VCaP (cell line): ENCODE measurements around the gene SART3.

ENCODE experiments used
- H3K27ac ChIP-seq: fragments of 450-650 bp; 2 replicates; pipeline ENCODE4 v1.5.1; 2017
- TF ChIP-seq, protein P1 (sequence below): fragments of 450-650 bp; conservative IDR thresholded peaks from 2 replicates; pipeline ENCODE4 v1.5.1; 2017; ENCODE audit warnings: mild to moderate bottlenecking, moderate library complexity

The SART3 gene

DNA sequence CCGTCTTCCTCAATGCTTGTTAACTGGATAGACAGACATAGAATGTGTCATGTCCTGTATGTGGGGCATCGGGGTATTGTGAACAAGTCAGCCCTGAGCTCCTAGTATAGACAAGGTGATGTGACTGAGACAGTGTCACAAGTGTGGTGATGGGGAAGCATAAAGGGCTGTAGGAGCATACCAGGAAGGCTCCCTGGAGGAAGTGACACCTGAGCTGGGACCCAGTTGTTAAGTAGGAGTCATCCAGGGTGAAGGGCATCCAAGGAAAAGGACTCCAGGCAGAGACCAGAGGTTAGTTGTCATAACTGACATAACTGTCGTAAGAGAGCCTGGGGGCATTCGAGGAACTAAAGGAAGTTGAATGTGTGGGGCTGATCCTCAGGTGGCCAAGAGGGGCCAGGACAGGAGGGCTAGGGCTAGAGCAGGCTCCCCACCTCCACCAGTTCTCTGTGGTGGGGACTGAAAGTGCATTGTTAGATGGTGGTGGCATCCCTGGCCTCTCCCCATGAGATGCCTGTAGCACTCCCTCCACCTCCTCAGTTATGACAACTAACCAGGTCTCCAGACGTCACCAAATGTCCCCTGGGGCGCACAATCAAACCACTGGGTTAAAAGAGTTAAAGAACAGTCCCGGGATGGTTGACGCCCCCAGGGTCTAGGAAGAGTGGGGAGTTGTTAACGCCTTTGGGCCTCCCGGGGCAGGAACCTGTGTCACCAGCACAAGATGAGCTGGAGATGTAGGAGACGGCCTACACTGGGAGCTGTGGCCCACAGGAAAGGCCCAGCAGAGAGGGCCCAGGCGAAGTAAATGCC, 43.5 kb downstream of the SART3 start:
- H3K27ac ChIP-seq: no peak overlapping the region

GRCh38 chr12:108516511-108517275, 44.3 kb downstream of the SART3 start:
- TF ChIP-seq, protein P1, sequence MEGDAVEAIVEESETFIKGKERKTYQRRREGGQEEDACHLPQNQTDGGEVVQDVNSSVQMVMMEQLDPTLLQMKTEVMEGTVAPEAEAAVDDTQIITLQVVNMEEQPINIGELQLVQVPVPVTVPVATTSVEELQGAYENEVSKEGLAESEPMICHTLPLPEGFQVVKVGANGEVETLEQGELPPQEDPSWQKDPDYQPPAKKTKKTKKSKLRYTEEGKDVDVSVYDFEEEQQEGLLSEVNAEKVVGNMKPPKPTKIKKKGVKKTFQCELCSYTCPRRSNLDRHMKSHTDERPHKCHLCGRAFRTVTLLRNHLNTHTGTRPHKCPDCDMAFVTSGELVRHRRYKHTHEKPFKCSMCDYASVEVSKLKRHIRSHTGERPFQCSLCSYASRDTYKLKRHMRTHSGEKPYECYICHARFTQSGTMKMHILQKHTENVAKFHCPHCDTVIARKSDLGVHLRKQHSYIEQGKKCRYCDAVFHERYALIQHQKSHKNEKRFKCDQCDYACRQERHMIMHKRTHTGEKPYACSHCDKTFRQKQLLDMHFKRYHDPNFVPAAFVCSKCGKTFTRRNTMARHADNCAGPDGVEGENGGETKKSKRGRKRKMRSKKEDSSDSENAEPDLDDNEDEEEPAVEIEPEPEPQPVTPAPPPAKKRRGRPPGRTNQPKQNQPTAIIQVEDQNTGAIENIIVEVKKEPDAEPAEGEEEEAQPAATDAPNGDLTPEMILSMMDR: peak; percentile 25; the same call in 1 of the 2 replicates
- no peak overlapping the region for H3K27ac ChIP-seq

More for the DNA sequence above, 43.5 kb downstream of the SART3 start:
- TF ChIP-seq, protein P1: no peak

DNA sequence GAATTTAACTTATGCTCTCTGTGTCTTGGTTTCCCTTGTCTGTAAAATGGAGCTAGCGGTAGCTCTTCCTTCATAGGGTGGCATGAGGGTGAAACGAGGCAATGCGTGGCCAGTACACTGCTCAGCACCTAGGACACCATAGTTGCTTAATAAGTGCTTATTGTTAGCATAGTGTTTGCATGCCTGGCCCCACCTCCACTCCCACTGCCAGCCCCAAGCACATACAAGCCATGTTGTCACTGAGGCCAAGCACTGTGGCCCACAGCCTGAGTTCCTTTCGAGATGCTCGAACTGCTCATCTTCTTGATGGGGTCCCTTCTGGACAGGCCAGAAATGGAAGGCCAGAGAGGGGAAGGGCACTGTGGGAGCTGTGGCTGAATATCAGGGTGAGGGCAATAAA, 45.1 kb downstream of the SART3 start:
- TF ChIP-seq, protein P1: no peak
- H3K27ac ChIP-seq: peak overlapping the region; percentile 70; the same call in 1 of the 2 replicates

GRCh38 chr12:108514973-108515814, 45.8 kb downstream of the SART3 start, which contains the start of gene FICD:
Gene FICD (plus strand): TSS chr12:108515277. CDS start chr12:108516973, 1,696 bp downstream.
- TF ChIP-seq, protein P1: no peak
- peak within 1 kb of the TSS; percentile 70; the same call in 1 of the 2 replicates for H3K27ac ChIP-seq

DNA sequence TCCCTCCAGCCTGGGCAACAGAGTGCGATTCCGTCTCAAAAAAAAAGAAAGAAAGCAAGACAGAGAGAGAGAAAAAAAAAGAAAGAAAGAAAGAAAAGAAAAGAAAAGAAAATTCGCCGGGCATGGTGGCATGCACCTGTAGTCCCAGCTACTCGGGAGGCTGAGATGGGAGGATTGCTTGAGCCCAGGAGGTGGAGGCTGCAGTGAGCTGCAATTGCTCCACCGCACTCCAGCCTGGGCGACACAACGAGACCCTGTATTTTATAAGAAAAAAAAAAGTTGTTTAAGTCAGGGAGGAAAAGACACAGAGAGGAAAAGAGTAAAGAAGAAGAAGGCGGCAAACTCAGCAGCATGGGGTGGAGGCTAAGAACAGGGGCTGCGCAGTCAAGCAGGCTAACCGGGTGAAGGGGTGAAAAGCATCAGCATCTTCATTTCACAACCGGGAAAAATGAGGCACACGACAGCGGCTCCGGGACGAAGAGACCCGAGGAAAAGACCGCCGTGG, 46.5 kb downstream of the SART3 start:
- peak overlapping the region; percentile 70; the same call in 1 of the 2 replicates for H3K27ac ChIP-seq
- TF ChIP-seq, protein P1: no peak

GRCh38 chr12:108511633-108512540, 49.1 kb downstream of the SART3 start:
- TF ChIP-seq, protein P1: peak; percentile 93

More at GRCh38 chr12:108511633-108512540, 49.1 kb downstream of the SART3 start:
- no peak overlapping the region for H3K27ac ChIP-seq
